Fibroblast of villous mesenchyme (primary cell): ENCODE data around the gene MCM9. TPM values are rescaled to one million over a fixed set of nuclear protein-coding genes. Genes with fewer than 3 reads are reported as not detected.

ENCODE experiments used
- DNase-seq: peaks from one replicate; pipeline ENCODE4 v3.0.0-alpha.2; 2010; ENCODE audit warnings: low read depth
- H3K4me3 ChIP-seq: 2 replicates; pipeline ENCODE4 v1.5.1; 2011; ENCODE audit warnings: low read depth, mild to moderate bottlenecking, low read length
- total RNA-seq: library from RNA; depleted of rRNA; stranded (reverse); fragments of >200 nt; gene quantifications from 2 replicates; pipeline ENCODE4 v1.2.3, GENCODE V29; 2012
- TF ChIP-seq, protein P1 (sequence below): IDR thresholded peaks from 2 replicates; pipeline ENCODE4 v1.5.1; 2012; ENCODE audit warnings: low read depth, mild to moderate bottlenecking, low read length; ENCODE audit not compliant: insufficient read depth

Gene MCM9
- total RNA-seq, 1 donor: 15.1 TPM

DNA sequence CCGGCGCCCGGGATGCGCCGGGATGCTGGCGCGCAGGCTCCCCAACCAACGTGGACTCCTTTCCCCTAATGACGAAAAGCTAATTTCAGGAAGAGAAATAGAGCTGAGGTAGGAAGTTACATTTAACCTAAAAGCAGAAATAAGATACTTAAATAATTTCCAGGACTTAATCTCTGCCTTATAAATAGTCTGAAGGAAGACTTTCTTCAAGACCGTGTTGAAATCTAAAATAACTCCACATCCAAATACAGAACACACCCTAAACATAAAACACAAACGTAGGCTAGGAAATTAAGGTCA lies 39.7 kb downstream of the MCM9 start:
- TF ChIP-seq, protein P1, sequence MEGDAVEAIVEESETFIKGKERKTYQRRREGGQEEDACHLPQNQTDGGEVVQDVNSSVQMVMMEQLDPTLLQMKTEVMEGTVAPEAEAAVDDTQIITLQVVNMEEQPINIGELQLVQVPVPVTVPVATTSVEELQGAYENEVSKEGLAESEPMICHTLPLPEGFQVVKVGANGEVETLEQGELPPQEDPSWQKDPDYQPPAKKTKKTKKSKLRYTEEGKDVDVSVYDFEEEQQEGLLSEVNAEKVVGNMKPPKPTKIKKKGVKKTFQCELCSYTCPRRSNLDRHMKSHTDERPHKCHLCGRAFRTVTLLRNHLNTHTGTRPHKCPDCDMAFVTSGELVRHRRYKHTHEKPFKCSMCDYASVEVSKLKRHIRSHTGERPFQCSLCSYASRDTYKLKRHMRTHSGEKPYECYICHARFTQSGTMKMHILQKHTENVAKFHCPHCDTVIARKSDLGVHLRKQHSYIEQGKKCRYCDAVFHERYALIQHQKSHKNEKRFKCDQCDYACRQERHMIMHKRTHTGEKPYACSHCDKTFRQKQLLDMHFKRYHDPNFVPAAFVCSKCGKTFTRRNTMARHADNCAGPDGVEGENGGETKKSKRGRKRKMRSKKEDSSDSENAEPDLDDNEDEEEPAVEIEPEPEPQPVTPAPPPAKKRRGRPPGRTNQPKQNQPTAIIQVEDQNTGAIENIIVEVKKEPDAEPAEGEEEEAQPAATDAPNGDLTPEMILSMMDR: no peak

GRCh38 chr6:118894425-118895260 lies 40.3 kb downstream of the MCM9 start:
- peak overlapping the region; percentile 88 for H3K4me3 ChIP-seq
- TF ChIP-seq, protein P1: no peak
- peak; percentile 65 for DNase-seq

More for the DNA sequence above, 39.7 kb downstream of the MCM9 start:
- H3K4me3 ChIP-seq: peak overlapping the region; percentile 88
- no peak for DNase-seq

- H3K4me3 ChIP-seq: peak within 1 kb of the TSS; percentile 88
- DNase-seq: peak; percentile 98
- TF ChIP-seq, protein P1: peak; percentile 59
Observed at GRCh38 chr6:118893807-118894424, 41.0 kb downstream of the MCM9 start, which contains the start of gene ASF1A. ASF1A (plus strand) TSS chr6:118894152; CDS start chr6:118894414, 262 bp downstream.

DNA sequence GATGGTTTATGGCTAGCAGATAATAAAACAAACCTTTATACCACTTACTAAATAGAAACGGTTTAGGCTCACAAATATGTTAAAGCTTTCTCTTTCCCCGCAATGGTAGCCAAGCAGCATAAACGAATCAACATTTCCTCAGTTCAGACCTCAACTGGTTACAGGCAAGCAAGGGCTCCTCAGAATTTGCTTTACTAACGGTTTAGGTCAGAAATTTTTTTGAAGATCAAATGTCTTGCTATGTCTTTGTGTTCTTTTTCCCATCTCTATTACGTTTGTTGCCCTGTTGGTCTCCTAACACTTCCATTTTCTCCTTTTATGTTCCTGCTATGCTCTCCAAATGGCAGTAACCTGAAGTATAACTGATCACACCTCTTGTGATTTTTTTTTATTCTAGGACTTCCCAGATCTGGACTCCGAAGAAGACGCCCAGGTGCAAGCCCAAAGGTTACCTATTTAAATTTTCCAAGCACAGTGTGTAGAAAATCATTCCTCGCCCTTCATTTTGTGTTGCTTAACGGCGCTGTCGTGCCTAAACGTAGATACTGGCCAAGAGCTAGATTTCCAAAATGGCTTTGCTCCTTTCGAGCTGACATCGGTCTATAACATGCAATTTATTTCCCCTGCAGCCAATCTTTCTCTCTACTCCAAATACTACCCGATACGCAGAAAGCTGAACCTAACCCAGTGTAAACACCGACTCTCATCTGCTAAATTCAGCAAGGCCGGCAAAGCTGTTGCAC lies 41.7 kb downstream of the MCM9 start:
- TF ChIP-seq, protein P1: no peak
- peak; percentile 74 for DNase-seq

DNA sequence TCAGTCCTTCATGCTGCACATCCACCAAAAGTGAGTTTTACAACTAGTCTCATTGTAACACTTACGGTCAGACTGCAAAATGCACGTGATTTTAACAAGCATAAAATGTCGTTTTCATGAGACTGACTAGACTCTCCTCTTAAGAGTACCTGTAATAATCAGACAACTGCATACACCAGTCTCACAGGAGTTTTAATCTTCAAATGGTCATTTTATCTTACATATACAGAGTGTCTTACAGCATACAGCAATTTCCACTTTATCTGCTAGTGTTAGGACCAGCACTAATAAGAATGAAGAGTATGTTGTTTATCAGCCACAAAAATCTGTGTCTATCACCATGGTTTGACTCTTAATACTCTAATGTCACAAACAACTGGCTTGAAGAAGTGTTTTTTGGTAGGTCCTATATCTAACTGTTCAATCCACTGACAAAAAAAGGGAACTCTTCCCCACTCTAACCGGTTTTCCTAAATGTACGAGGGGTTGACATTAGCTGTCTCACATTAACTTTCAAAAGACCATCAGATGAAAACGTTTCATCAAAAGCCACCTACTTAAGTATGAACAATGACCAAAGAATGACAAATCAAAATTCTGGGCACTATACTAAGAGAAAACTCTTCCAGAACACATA lies 42.5 kb downstream of the MCM9 start:
- TF ChIP-seq, protein P1: no peak
- no peak for DNase-seq
- H3K4me3 ChIP-seq: peak overlapping the region; percentile 74

More for the DNA sequence above, 41.7 kb downstream of the MCM9 start:
- H3K4me3 ChIP-seq: peak overlapping the region; percentile 74

DNA sequence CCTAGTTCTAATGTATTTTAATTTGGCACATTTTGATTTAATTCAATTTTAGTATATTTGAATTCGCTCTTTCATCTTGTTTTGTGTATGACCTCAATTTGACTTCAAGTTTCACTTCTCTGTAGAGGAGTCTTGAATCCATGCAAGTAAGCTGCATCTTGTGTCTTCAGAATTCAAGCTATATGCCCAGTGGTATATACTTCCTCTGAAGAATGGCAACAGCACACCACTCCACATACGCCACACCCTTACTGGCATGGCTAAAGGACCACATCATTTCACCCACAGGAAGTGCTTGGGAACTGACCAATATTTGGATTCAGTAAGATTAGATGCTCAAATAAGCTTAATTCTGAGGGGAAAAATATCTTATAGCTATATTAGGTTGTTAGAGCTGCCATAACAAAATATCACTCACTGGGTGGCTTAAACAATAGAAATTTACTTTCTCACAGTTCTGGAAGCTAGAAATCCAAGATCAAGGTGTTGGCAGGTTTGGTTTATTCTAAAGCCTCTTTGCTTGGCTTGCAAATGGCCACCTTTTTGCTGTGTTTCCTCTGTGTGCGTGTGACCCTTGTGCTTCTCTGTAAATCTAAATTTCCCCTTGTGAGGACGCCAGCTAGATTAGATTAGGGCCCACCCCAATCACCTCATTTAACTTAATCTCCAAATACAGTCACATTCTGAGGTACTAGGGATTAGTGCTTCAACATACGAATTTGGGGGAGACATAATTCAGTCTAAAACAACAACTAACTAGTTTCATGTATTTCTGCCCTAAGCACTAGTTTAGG lies 43.8 kb downstream of the MCM9 start:
- TF ChIP-seq, protein P1: no peak
- DNase-seq: no peak
- H3K4me3 ChIP-seq: no peak overlapping the region
